ENCODE measurements around the gene MB.

DNA sequence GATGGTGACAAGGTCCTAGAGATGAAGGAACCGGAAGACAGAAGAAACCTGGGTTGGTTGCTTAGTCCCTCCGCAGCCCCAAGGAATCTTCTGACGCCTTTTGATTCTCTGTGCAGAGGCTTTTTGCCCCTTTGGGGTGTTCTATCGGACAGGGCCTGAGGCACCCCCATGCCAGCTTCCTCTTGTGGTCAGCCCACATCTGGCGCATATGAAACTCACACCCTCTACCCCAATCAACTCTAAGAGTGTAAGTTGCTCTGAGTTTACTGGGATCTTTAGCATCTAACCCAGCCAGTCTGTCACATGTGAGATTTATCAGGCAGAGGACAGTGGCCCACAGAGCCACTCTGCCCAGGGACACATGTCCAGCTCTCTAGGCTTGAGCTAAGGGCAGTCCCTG, 59.1 kb downstream of the MB start:
- TF ChIP-seq, protein P1, sequence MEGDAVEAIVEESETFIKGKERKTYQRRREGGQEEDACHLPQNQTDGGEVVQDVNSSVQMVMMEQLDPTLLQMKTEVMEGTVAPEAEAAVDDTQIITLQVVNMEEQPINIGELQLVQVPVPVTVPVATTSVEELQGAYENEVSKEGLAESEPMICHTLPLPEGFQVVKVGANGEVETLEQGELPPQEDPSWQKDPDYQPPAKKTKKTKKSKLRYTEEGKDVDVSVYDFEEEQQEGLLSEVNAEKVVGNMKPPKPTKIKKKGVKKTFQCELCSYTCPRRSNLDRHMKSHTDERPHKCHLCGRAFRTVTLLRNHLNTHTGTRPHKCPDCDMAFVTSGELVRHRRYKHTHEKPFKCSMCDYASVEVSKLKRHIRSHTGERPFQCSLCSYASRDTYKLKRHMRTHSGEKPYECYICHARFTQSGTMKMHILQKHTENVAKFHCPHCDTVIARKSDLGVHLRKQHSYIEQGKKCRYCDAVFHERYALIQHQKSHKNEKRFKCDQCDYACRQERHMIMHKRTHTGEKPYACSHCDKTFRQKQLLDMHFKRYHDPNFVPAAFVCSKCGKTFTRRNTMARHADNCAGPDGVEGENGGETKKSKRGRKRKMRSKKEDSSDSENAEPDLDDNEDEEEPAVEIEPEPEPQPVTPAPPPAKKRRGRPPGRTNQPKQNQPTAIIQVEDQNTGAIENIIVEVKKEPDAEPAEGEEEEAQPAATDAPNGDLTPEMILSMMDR (optimal IDR thresholded peaks at IDR 0.05 in 1 of 3, IDR thresholded peaks at IDR 0.05 in 1 of 3, conservative IDR thresholded peaks at IDR 0.05 in 1 of 3; ENCODE audit: extremely low read depth in 1 of 3, insufficient read depth in 2 of 3, low read length in 3 of 3): no peak
- TF ChIP-seq EZH2 (IDR thresholded peaks at IDR 0.05; ENCODE audit: low read length): no peak

Measured in keratinocyte (primary cell).